ENCODE measurements around the gene CGRRF1.

CGRRF1 gene

DNA sequence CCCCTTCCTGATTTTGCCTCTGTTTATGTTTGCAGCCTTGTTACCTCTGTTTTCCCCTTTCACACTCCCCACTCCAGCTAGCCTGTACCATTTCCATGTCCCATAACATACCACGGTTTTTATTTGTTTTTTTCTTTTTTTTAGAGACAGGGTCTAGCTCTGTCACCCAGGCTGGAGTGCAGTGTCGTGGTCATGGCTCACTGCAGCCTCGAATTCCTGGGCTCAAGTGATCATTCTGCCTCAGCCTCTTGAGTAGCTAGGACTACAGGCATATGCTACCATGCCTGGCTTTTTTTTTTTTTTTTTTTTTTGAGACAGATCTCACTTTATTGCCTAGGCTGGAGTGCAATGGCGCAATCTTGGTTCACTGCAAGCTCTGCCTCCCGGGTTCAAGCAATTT is 38.8 kb downstream of the CGRRF1 start:
- DNase-seq (ENCODE audit: low spot score): no peak

DNA sequence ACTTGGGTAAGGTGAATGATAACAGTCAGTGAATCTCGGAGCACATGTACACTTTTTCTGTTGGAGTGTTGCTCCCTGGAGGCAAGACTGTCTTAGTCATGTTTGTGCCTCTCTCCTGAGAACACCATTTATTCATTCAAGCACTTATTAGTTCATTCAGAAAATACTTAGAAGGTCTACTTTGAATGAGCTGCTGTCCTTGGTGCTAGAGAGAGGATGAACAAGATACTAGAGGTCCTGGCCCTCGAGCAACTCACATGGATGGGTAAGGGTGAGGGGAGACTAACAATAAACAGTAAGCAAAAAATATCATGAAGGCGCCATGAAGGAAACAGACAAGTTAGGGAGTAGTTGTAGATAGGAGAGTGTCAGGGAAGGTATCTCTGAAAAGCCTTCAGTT is 40.2 kb downstream of the CGRRF1 start:
- no peak for DNase-seq (ENCODE audit: low spot score)

DNA sequence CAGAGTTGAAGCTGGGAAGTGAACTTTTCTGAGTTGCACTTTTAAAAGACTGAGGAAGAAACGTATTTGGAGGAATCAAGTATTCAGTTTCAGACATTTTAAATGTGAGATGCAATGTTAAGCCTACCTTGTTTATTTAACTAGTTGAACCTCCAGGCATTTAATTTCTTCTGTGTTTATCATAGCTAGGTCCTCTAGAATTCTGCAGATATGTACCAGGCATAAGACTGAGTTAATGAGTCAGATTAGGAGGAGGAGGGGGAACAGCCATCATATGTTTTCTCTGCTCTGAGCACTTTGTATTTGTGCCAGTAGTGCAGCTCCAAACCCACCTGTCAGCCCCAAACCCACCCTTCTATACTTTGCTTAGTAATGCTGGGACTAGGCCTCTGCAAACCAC is 40.8 kb downstream of the CGRRF1 start:
- no peak for DNase-seq (ENCODE audit: low spot score)

DNA sequence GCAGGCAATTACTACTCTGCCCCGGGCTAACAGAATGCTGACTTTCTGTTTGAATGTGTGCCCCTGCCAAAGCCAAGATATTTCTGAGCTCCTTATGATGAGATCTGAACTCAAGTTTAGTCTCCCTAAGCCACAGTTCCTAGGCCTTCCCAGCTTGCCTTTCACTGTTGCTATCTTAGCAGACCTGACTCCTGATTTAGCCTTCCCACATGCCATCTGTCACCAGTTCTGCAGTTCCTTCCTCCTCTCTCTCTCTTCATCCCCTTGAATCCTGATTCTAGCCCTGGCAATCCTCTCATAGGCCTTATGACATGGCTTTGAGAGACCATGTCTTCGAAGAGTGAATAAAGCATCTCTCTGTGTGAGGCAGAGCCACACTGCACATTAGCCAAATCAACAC is 44.7 kb downstream of the CGRRF1 start:
- DNase-seq (ENCODE audit: low spot score): no peak

DNA sequence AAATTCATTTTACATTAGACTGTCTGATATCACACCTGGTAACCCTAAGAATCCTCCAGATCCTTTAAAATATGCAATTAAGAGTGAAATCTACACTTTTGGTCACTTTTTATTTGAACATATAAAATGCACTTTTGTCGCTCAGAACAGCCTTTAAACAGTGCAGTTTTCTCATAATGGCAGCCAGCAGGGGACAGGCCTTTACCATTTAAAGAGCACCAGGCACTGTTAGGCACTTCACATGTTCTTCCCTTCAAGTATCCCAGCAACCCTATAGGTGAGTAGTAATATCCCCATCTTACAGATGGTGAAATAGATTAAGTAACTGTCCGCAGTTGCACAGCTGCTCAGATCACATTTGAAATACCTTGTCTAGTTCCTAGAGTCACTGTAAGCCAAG is 45.9 kb downstream of the CGRRF1 start:
- no peak for DNase-seq (ENCODE audit: low spot score)

DNA sequence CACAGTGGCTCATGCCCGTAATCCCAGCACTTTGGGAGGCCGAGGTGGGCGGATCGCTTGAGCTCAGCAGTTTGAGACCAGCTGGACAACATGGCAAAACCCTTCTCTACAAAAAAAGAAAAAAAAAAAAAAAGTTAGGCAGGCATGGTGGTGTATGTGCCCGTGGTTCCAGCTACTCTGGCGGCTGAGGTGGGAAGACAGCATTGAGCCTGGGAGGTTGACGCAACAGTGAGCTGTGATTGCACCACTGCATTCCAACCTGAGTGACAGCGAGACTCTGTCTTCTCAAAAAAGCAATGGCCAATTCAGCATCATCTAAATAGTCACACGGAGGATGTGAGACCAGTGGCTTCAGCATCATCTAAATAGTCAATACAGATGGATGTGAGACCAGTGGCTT is 46.8 kb downstream of the CGRRF1 start:
- DNase-seq (ENCODE audit: low spot score): no peak

DNA sequence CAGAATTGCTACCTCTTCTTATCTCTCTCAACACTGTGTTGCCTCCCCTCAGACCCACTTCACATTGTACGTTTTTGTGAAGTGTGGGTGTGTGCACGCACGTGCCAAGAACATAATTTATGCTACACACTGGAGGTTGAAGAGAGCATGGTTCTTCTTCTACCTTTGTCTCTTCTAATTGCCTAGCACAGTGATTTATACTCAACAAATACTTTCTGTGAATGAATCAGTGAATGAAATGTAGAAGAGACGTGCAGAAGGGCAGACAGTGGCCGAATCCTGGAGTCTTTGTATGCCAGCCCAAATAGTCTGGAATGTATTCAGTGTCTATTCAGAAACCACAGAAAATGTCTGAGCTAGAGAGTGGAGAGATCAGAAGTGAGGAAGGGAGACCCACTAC is 52.6 kb downstream of the CGRRF1 start:
- no peak for DNase-seq (ENCODE audit: low spot score)

DNA sequence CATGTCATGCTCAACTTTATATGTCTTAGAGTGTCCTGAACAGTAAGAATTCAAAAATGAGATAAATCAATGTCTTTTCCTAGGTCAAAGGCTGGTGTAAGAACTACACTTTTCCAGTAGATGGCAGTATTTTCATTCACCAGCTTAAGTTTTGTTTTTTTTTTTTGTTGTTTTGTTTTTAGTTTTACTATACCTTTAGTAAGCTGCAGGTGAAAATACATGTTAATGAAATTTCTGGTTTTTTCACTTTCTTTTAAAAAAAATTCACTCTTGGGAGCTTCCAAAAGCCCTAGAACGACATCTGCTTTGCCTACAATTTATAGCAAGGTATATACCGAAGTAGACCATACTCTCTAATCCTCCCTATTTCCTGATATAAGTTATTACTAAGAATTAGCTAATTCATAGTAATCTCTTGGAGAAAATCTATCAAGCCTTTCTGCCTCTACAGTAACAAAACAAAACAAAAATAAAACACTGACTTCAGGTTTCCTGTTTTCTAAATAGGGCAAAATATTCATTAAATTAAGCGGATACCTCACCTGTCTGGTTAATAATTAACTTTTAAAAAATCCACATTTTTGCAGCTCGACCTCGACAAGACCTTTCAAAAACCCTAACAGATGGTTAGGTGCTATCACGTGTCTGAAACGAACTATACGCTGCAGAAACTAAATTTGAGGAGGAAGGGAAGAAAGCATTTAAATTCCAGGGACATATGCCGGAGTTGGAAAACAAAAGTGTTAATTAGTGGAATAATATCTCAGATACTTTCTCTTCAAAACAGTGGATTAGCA is 54.6 kb downstream of the CGRRF1 start:
- DNase-seq (ENCODE audit: low spot score): peak; percentile 53

DNA sequence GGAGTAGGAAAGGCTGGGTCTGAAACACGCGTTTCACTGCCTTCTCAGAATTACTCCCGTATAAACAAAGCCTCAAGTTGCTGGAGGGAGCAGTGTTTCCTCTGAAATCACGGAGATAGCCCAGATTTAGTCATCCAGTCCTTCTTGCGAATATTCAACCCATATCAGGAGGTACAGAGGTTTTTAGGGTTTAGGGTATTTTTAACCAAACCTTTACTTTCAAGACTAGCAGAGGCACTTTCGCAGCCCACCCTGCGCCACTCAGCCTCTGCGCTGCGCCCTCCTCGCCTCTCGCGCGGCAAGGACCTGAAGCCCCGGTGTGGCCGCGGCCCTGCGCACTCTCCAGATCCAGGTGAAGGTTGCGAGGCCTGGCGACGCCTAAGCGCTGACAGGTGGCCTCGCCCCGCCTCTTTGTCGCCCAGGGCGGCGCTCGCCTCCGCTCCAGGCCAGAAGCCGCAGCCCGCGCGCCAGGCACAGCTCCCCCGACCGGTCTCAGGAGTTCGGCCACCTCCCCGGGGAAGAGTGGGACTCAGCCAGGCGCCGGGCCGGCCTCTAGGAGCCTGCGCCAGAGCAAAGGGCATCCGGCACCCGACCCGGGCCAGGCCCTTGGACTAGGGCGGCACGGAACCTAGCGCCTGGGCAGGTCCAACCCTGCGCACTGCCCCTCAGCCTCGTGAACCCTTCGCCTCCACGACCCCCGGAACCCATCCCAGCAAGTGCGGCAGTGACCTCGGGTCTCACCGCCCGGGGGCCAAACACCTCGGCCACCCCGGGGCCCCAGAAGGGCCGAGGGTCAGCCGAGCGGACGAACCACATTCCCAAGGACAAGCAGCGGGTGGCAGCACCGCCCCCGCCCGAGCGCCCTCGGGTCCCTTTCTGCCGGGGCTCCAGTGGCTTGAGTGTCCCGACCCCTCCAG is 55.4 kb downstream of the CGRRF1 start:
- DNase-seq (ENCODE audit: low spot score): no peak

DNA sequence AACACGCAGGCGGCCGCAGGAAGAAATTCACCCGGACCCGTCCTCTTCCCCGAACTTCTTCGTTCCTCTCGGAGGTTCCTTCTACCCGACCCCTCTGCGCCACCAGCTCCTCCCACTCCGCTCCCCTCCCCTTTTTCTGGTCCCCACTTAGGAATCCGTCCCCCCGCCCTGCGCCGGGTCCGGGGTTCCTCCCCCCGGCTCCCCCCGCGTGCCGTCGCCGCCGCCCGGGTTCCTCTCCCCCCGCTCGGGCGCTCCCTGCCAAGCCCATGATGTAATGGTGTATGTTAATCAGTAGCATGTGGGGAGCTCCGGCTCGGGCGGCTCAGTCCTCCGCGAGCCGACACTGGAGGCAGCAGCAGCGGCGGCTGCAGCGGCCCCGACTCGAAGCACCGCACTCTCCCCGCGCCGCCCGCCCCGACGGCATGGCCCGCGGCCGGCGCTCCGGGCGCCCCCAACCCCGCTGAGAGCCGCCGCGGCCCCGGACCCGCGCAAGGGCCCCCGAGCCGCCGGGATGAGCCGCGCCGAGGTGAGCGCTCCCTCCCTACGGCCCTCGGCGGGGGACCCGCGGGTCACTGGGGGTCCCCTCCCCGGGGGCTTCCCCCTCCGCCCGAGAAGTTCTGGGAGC is 56.2 kb downstream of the CGRRF1 start:
- DNase-seq (ENCODE audit: low spot score): peak; percentile 63

DNA sequence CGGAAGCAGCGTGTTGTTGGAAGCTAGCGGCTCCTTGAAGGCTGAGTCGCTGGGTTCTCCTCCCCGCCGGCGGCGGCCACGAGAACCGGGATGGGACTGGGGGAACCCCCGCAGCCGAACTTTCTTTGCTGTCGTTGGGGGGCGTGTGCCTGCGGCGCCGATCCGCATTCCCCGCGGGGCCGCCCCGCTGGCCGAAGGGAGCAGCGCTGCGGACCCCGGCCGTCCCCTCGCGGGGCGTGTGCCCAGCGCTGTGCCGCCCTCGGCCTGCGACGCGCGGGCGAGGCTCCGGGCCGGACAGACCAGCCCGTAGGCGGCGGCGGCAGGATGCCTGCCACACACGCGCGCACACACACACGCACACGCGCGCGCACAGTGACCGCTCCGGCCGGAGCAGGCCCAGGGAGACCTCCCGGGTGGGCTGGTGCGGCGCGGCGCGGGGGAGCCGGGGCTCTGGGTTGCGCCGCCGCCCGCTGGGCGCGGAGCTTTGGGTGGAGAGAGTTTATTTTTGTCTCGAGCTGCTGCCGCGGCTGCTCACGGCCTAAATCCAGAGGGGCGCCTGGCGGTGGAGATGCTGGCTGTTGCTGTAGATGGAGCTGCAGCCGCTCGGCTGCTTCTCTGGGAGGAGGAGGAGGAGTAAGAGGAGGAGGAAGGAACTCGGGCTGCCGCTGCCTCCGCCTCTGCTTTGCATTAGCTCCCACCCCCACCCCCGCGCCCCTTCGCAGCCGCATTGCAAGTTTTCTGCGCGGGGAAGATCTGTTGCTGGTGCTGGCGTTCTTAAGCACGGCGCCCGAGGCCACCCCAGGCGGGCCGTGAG is 56.9 kb downstream of the CGRRF1 start, which contains the start of gene SAMD4A:
SAMD4A (plus strand) TSS at position 719 of the 814 bp plus-strand sequence. CDS start 789 bp downstream, outside the sequence.
- DNase-seq (ENCODE audit: low spot score): peak; percentile 76

DNA sequence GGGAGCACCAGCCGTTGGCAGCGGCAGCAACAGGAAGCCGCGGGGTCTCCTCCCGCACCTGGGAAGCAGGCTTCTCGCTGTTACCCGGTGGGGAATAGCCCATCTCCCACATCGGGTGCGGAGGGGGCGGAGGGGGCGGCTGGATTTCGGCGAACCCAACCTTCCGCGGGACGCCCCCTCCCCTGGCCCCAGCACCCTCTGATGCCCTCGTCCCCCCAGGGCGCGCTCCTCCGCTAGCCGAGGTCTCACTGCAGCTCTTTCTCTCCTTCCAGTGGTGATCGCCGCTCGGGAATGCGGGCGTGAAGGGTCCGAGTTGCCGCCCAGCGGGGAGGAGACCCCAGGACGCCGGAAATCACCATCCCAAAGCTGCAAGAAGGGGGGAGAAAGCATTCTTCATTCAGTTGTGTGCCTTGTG is 57.5 kb downstream of the CGRRF1 start:
- DNase-seq (ENCODE audit: low spot score): no peak

DNA sequence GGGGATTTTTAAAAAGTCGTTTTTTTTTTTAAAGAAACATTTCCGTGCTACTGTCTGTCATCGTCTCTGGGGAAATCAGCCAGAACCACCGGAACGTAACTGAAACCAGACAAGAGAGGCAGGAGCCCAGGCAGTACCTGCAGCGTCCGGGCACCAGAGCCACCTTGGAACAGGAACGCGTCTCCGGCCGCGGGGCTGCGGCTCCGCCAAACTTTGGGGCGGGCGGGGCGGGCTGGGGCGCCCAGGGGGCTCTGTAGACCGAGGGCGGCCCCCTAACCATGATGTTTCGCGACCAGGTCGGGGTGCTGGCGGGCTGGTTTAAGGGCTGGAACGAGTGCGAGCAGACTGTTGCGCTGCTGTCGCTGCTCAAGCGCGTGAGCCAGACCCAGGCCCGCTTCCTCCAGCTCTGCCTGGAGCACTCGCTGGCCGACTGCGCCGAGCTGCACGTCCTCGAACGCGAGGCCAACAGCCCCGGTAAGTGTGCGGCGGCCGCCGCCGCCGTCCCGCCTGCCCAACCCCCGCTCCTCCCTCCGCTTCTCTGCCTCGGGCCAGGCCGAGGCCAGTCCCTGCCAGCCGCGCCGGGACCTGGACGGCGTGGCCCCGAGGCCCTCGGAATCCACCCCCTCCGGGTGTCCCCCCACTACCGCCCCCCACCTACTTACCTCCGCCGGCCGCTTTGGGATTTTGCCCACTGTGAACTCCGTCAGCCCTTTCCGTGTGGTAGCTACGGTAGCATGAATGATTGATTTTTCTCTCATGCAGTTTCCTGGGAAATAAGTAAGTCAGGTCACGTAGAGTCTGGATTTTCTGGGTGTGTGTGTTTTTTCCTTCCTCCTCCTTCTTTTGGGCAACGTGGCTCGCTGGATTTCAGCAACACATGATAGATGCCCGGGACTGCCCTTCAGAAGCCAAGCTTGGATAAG is 58.2 kb downstream of the CGRRF1 start:
- peak; percentile 50 for DNase-seq (ENCODE audit: low spot score)

DNA sequence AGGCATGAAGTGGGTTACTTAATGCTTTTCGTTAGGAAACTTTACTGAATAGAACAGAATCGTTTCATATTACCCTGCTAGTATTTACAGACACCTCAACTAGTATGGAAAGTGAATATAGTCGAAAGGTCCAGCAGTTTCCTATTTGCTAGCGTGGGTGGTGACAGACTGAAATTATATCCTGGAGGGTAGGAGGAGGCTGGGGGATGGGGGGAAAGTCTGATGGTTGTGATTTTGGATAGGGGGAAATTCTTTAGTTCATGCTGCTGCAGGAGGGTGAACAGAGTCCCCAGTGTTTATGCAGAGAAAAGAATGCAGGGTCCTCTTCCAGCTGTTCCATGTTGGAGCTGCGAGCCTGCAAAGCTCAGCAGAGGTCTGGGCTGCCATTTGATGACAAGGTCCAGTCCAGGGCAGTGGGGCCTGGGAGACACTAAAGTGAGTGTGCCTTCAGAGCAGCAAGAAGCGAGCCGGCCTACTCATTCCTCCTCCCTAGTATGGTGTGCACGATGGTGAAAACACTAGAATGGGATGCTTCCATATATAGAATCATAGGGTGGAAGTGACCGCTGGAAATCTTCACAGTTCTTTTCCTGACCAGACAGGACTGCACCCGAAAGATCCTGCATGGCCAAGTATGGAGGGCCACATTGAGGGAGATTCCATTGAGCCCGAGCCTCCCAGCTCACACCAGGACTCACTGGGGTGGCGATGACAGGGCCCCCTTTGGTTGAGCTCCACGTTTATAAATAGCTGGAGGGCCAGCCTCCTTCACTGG is 59.3 kb downstream of the CGRRF1 start:
- no peak for DNase-seq (ENCODE audit: low spot score)

DNA sequence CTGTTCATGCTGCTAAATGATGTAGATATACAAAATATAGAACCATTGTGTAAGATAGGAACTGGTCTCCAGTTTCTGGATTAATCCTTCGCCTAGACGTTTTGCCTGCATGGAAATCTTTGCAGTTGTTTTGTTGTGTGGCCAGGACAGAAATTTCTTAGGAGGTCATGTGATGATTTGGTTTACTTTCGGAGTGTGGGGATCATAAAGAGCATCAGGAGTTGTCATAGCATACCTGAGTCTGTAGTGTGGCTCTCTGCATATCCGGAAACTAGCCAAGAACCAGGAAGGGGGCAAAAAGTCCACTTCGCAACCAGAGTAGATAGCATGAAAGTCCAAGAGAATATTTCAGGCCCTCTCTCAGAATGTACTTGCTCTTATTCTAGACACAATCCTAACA is 60.3 kb downstream of the CGRRF1 start:
- no peak for DNase-seq (ENCODE audit: low spot score)

DNA sequence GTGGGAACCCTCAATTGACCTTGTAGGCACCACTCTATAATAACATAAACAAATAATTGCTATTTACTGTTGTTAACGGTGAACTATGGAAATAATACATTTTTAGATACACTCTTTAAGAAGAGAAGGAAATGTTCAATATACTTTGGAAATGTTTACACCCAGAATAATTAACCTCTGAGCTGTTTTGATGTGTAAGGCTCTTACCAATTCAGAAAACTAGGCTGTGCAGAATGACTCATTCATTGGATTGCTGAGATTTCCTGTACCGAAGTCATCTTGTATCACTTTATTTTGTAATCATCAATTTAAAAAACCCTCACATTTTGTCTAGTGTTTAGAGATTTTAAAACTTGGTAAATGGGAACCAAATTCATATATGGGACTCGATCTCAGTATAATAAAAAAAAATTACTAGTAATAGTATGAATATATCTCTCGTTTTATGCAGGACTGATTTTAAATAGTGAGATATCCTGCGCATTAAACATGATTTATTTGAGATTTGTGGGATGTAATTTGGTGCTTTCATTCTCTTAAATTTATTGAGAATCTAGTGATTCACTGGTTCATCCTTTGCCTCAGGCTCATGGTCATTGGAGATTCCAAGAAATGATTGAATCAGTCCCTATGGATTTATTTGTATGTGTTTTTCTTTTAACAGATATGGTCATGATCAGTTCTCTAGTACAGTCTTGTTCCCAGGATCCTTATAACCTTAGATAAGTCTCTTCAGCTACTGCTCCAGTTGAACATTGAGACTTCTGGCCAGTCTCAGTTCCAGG is 61.1 kb downstream of the CGRRF1 start:
- no peak for DNase-seq (ENCODE audit: low spot score)

DNA sequence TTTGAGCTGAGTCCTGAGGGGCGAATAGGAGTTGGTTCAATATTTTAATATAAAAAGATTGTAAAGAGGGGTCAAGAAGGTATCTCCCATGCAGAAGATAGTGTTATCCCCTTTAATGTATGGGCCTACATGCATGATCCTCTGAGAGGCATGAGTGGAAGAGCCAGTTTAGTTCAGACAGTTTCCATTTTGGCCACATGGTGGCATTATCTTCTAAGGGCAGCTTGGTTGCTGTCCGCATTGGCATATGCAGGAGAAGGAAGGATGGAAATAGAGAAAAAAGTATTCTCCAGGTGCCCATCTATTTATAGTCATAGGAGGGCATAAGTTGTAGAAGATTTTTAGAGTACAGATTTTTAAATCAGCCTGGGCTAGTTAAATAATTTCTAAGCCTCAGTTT is 62.6 kb downstream of the CGRRF1 start:
- peak; percentile 44 for DNase-seq (ENCODE audit: low spot score)

DNA sequence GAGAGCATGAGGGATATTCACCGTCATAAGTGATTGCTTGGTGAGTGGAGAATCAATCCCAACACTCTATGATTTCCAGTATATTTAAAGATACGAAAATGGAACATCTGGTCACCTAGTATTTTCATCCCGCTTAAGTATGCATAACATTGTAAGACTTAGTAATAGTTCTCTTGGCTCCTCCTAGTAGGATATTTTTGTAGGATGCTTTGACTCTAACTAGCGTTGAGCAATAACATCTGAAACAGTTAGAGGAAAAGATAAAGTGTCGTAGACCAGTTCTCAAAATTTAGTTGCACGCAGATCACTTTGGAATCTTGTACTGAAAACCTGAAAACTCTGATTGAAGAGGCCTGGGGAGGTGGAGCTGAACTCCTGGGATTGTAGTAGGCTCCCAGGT is 64.8 kb downstream of the CGRRF1 start:
- DNase-seq (ENCODE audit: low spot score): no peak

DNA sequence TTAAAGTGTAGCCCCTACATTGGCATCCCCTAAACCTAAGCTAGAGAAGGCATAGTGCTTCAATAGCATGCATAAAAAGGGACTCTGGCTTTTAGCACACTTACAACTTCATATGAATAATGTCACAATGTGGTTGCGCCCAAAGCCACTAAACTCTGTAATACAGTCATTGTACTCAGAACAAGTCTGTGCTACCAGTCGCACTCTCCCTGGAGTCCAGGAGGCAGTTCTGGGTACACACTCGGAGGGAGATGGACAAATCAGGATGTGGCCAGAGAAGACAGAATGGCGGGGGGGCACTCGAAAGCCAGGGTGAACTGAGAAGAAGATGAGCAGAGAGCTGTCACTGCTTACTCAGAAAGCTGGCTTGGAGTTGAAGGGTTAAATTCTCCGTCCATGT is 67.8 kb downstream of the CGRRF1 start:
- no peak for DNase-seq (ENCODE audit: low spot score)
